ENCODE data around the gene ABCB8. TPM values are rescaled to one million over a fixed set of nuclear protein-coding genes. Genes with fewer than 3 reads are reported as not detected.
A peak's percentile ranks its signal among the peaks of the same experiment; 100 is the strongest.

ABCB8 gene
- total and polyA plus RNA-seq, 9 of the 15 experiments (the other 6 are each of a cell fraction or from before 2014, with no cell fraction given), result 7.6 to 106 (median 36.3) TPM

- Histone ChIP-seq H3K4me3 (no peak overlapping the region), H3K9me3 (replicated peaks; ENCODE audit: control insufficient read depth, insufficient read depth, low read depth, low read length) (no peaks in the 10 kb centered on the region), H3K79me2 (ENCODE audit: control insufficient read depth, insufficient read depth, low read length) (peaks cover 25% of the 10 kb centered on the region), H2AFZ (ENCODE audit: low read depth, low read length) (no peak overlapping the region), H3K9ac (ENCODE audit: insufficient read depth in 1 of 2, low read depth in 2 of 2, low read length in 2 of 2) (peak overlapping the region in 1 of 2 experiments; percentile 74; a peak in 2 of 4 replicates), H3K4me1 (replicated peaks in 1 of 2; ENCODE audit: control insufficient read depth in 2 of 2, insufficient read depth in 2 of 2, low read length in 2 of 2) (peaks cover 23 to 73% of the 10 kb centered on the region in 2 experiments), H3K27me3 (ENCODE audit: control insufficient read depth in 2 of 2, insufficient read depth in 2 of 2, low read length in 2 of 2) (no peaks in the 10 kb centered on the region), H3K9me1 (ENCODE audit: control insufficient read depth, insufficient read depth, low read length) (no peaks in the 10 kb centered on the region), H3K27ac (ENCODE audit: extremely low read depth, low read depth, low read length) (no peak overlapping the region), H4K20me1 (replicated peaks; ENCODE audit: control insufficient read depth, insufficient read depth, low read length) (peaks cover 5% of the 10 kb centered on the region), H3K4me2 (ENCODE audit: insufficient read depth, low read length) (no peak overlapping the region), H3K36me3 (ENCODE audit: control insufficient read depth, insufficient read depth, low read length) (peaks cover 86% of the 10 kb centered on the region)
- ChIA-PET POLR2A (interaction anchor here (0.7 to 1.8 kb wide), 9 partner anchors 9 to 75 kb away, joined by 3 to 8 read pairs (median 5); partner anchors contain the start of genes ABCB8 and AGAP3), CTCF (ENCODE audit: low intra/inter-chr PET ratio) (no interaction called here)
- BruUV-seq (replicated peaks), result TSS peak; percentile 54
- in situ Hi-C loops (cut with MboI) (no loop called here), intact Hi-C loops (cut with micrococcal nuclease) (no loop called here)
- 76% methylated on average over 20 of the region's 22 CpGs for WGBS (ENCODE audit: insufficient coverage, low coverage, missing lambda C conversion rate)
- no peak for ATAC-seq
- DNase-seq (ENCODE audit: extremely low read depth in 1 of 4, low spot score in 3 of 4), result peak in 1 of 4 experiments; percentile 42
- no peak for FAIRE-seq
- no peak for TF ChIP-seq EGR1 (conservative IDR thresholded peaks at IDR 0.05)
- no peak for TF ChIP-seq MYC (IDR thresholded peaks at IDR 0.05; ENCODE audit: low read depth, low read length)
- TF ChIP-seq MYC (CRISPR knock-in tag; IDR thresholded peaks at IDR 0.05; ENCODE audit: borderline replicate concordance, low read depth), result no peak
- TF ChIP-seq CBX2 (IDR thresholded peaks at IDR 0.05; ENCODE audit: insufficient read depth, low read length, poor library complexity, severe bottlenecking), result no peak
- no peak for TF ChIP-seq TCFL5 (CRISPR knock-in tag; conservative IDR thresholded peaks at IDR 0.05)
- TF ChIP-seq RUNX1 (IDR thresholded peaks at IDR 0.05; ENCODE audit: low read depth), result no peak
- no peak for TF ChIP-seq YBX1 (IDR thresholded peaks at IDR 0.05)
- TF ChIP-seq RHOXF2B (CRISPR knock-in tag; conservative IDR thresholded peaks at IDR 0.05), result no peak
- no peak for TF ChIP-seq RBM17 (IDR thresholded peaks at IDR 0.05; ENCODE audit: borderline replicate concordance, low read depth, low read length)
- no peak for TF ChIP-seq ZNF3 (CRISPR knock-in tag; IDR thresholded peaks at IDR 0.05)
- TF ChIP-seq ZNF609 (CRISPR knock-in tag; IDR thresholded peaks at IDR 0.05; ENCODE audit: borderline replicate concordance), result no peak
- TF ChIP-seq ZBTB8A (IDR thresholded peaks at IDR 0.05; ENCODE audit: partially characterized antibody), result no peak
- no peak for TF ChIP-seq TEAD4 (IDR thresholded peaks at IDR 0.05; ENCODE audit: low read length)
- no peak for TF ChIP-seq TEAD4 (CRISPR knock-in tag; IDR thresholded peaks at IDR 0.05; ENCODE audit: borderline replicate concordance)
- no peak for TF ChIP-seq SMAD3 (CRISPR knock-in tag; conservative IDR thresholded peaks at IDR 0.05)
- TF ChIP-seq MTA3 (IDR thresholded peaks at IDR 0.05; ENCODE audit: borderline replicate concordance), result no peak
- TF ChIP-seq HLTF (IDR thresholded peaks at IDR 0.05), result no peak
- TF ChIP-seq POLR2A (conservative IDR thresholded peaks at IDR 0.05), result peak; percentile 70; the same call in 1 of the 2 replicates
- TF ChIP-seq ZNF184 (CRISPR knock-in tag; IDR thresholded peaks at IDR 0.05), result no peak
- TF ChIP-seq ZBTB1 (CRISPR knock-in tag; IDR thresholded peaks at IDR 0.05; ENCODE audit: borderline replicate concordance, low read depth), result no peak
Measured at GRCh38 chr7:151075978-151076426, 47.8 kb downstream of the ABCB8 start.

All from K562 (cell line).